ENCODE results near the gene ARHGAP15.

- TF ChIP-seq POLR2AphosphoS5 (IDR thresholded peaks at IDR 0.05) (no peak), POLR2A (IDR thresholded peaks at IDR 0.05) (no peak), CTCF (IDR thresholded peaks at IDR 0.05) (no peak)
Observed at GRCh38 chr2:143121079-143121478, 8.1 kb upstream of the ARHGAP15 start.

Measured in suprapubic skin (tissue), 4 donors.